ENCODE data around the gene TERT.
"Not testable (repeated sequence)": the region's sequence is repeated elsewhere in the genome, so short reads cannot be mapped to it uniquely, and the experiment has no call there.

The TERT gene

GRCh38 chr5:1278216-1278615, 16.7 kb downstream of the TERT start:
- TF ChIP-seq NFRKB (IDR thresholded peaks at IDR 0.05) (no peak), ZNF384 (IDR thresholded peaks at IDR 0.05) (no peak), ELF4 (IDR thresholded peaks at IDR 0.05) (no peak), BHLHE40 (IDR thresholded peaks at IDR 0.05; ENCODE audit: borderline replicate concordance) (no peak), HDGF (IDR thresholded peaks at IDR 0.05; ENCODE audit: borderline replicate concordance) (no peak), FOXM1 (IDR thresholded peaks at IDR 0.05; ENCODE audit: borderline replicate concordance) (no peak), FOXA1 (IDR thresholded peaks at IDR 0.05) (no peak), SP1 (IDR thresholded peaks at IDR 0.05) (no peak), TARDBP (IDR thresholded peaks at IDR 0.05) (no peak), CTBP1 (IDR thresholded peaks at IDR 0.05; ENCODE audit: borderline replicate concordance) (no peak), FOXK2 (IDR thresholded peaks at IDR 0.05) (no peak), ARNT (IDR thresholded peaks at IDR 0.05) (no peak)
- POLR2A ChIA-PET, result no interaction called here
- CTCF ChIA-PET, result no interaction called here

GRCh38 chr5:1277781-1278180, 17.1 kb downstream of the TERT start:
- no peak for TF ChIP-seq L3MBTL2 (conservative IDR thresholded peaks at IDR 0.05)
- TF ChIP-seq ELF4 (IDR thresholded peaks at IDR 0.05), result no peak
- no peak for TF ChIP-seq PKNOX1 (IDR thresholded peaks at IDR 0.05)
- no peak for TF ChIP-seq ARNT (IDR thresholded peaks at IDR 0.05)
- TF ChIP-seq BHLHE40 (IDR thresholded peaks at IDR 0.05; ENCODE audit: borderline replicate concordance), result no peak
- no peak for DNase-seq (ENCODE audit: extremely low spot score)
- CTCF ChIA-PET, result no interaction called here
- POLR2A ChIA-PET, result no interaction called here

More at GRCh38 chr5:1278216-1278615, 16.7 kb downstream of the TERT start:
- DNase-seq (ENCODE audit: extremely low spot score), result no peak

- TF ChIP-seq FOXM1 (IDR thresholded peaks at IDR 0.05; ENCODE audit: borderline replicate concordance), result no peak
- TF ChIP-seq ELF4 (IDR thresholded peaks at IDR 0.05), result no peak
- TF ChIP-seq NFRKB (IDR thresholded peaks at IDR 0.05), result no peak
- TF ChIP-seq PKNOX1 (IDR thresholded peaks at IDR 0.05), result no peak
- TF ChIP-seq FOXA1 (IDR thresholded peaks at IDR 0.05), result no peak
- TF ChIP-seq LEF1 (IDR thresholded peaks at IDR 0.05; ENCODE audit: borderline replicate concordance), result no peak
- TF ChIP-seq L3MBTL2 (conservative IDR thresholded peaks at IDR 0.05), result no peak
- no peak for TF ChIP-seq FOXK2 (IDR thresholded peaks at IDR 0.05)
- DNase-seq (ENCODE audit: extremely low spot score), result no peak
- CTCF ChIA-PET, result no interaction called here
- POLR2A ChIA-PET, result no interaction called here
Measured at GRCh38 chr5:1277331-1277730, 17.5 kb downstream of the TERT start.

- TF ChIP-seq ARNT (IDR thresholded peaks at IDR 0.05) (no peak), FOXK2 (IDR thresholded peaks at IDR 0.05) (no peak), SUZ12 (IDR thresholded peaks at IDR 0.05) (no peak), TARDBP (IDR thresholded peaks at IDR 0.05) (no peak), SP1 (IDR thresholded peaks at IDR 0.05) (no peak), FOXA1 (IDR thresholded peaks at IDR 0.05) (no peak), ELF4 (IDR thresholded peaks at IDR 0.05) (no peak), LEF1 (IDR thresholded peaks at IDR 0.05; ENCODE audit: borderline replicate concordance) (no peak), L3MBTL2 (conservative IDR thresholded peaks at IDR 0.05) (no peak), HDGF (IDR thresholded peaks at IDR 0.05; ENCODE audit: borderline replicate concordance) (no peak), BHLHE40 (IDR thresholded peaks at IDR 0.05; ENCODE audit: borderline replicate concordance) (no peak), ZNF384 (IDR thresholded peaks at IDR 0.05) (no peak), CTBP1 (IDR thresholded peaks at IDR 0.05; ENCODE audit: borderline replicate concordance) (no peak)
- CTCF ChIA-PET, result no interaction called here
Measured at GRCh38 chr5:1276930-1277329, 17.9 kb downstream of the TERT start.

GRCh38 chr5:1275397-1276391, 19.2 kb downstream of the TERT start:
- POLR2A ChIA-PET; CTCF ChIA-PET; DNase-seq (ENCODE audit: extremely low spot score): not testable (repeated sequence)

More at GRCh38 chr5:1276930-1277329, 17.9 kb downstream of the TERT start:
- no peak for DNase-seq (ENCODE audit: extremely low spot score)
- POLR2A ChIA-PET, result no interaction called here

GRCh38 chr5:1274471-1274870, 20.4 kb downstream of the TERT start:
- no peak for TF ChIP-seq SP1 (IDR thresholded peaks at IDR 0.05)
- no peak for TF ChIP-seq LEF1 (IDR thresholded peaks at IDR 0.05; ENCODE audit: borderline replicate concordance)
- TF ChIP-seq SUZ12 (IDR thresholded peaks at IDR 0.05), result no peak
- no peak for TF ChIP-seq BHLHE40 (IDR thresholded peaks at IDR 0.05; ENCODE audit: borderline replicate concordance)
- TF ChIP-seq FOXK2 (IDR thresholded peaks at IDR 0.05), result no peak
- TF ChIP-seq FOXA1 (IDR thresholded peaks at IDR 0.05), result no peak
- no peak for TF ChIP-seq ARNT (IDR thresholded peaks at IDR 0.05)
- no peak for TF ChIP-seq PKNOX1 (IDR thresholded peaks at IDR 0.05)
- no peak for TF ChIP-seq ELF4 (IDR thresholded peaks at IDR 0.05)
- no peak for TF ChIP-seq FOXM1 (IDR thresholded peaks at IDR 0.05; ENCODE audit: borderline replicate concordance)
- CTCF ChIA-PET, result no interaction called here
- POLR2A ChIA-PET, result no interaction called here
- DNase-seq (ENCODE audit: extremely low spot score), result no peak

Measured in HEK293T (cell line).